Measurements from ENCODE around the gene SARDH.
"Not testable (repeated sequence)": the region's sequence is repeated elsewhere in the genome, so short reads cannot be mapped to it uniquely, and the experiment has no call there.

SARDH gene

GRCh38 chr9:133777068-133777791 is 39.1 kb upstream of the SARDH start:
- no peak for DNase-seq (ENCODE audit: low spot score)

GRCh38 chr9:133775951-133776905 is 38.1 kb upstream of the SARDH start:
- DNase-seq (ENCODE audit: low spot score): no peak

GRCh38 chr9:133775291-133775690 is 37.1 kb upstream of the SARDH start:
- DNase-seq (ENCODE audit: low spot score): no peak

GRCh38 chr9:133774799-133775198 is 36.6 kb upstream of the SARDH start:
- DNase-seq (ENCODE audit: low spot score): no peak

- no peak for DNase-seq (ENCODE audit: low spot score)
Measured at GRCh38 chr9:133773889-133774655, 35.9 kb upstream of the SARDH start.

GRCh38 chr9:133772581-133772980 is 34.4 kb upstream of the SARDH start:
- no peak for DNase-seq (ENCODE audit: low spot score)

GRCh38 chr9:133771486-133772482 is 33.6 kb upstream of the SARDH start:
- DNase-seq (ENCODE audit: low spot score): no peak

GRCh38 chr9:133770076-133770777 is 32.1 kb upstream of the SARDH start:
- DNase-seq (ENCODE audit: low spot score): no peak

- no peak for DNase-seq (ENCODE audit: low spot score)
Measured at GRCh38 chr9:133769511-133770075, 31.4 kb upstream of the SARDH start.

- no peak for DNase-seq (ENCODE audit: low spot score)
Measured at GRCh38 chr9:133768859-133769510, 30.8 kb upstream of the SARDH start.

GRCh38 chr9:133768371-133768858 is 30.3 kb upstream of the SARDH start:
- no peak for DNase-seq (ENCODE audit: low spot score)

- no peak for DNase-seq (ENCODE audit: low spot score)
Measured at GRCh38 chr9:133767625-133768024, 29.5 kb upstream of the SARDH start.

- DNase-seq (ENCODE audit: low spot score): no peak
Measured at GRCh38 chr9:133767008-133767407, 28.9 kb upstream of the SARDH start.

- not testable (repeated sequence) for DNase-seq (ENCODE audit: low spot score)
Measured at GRCh38 chr9:133766234-133766633, 28.1 kb upstream of the SARDH start.

GRCh38 chr9:133763272-133764183 is 25.4 kb upstream of the SARDH start:
- DNase-seq (ENCODE audit: low spot score): no peak

GRCh38 chr9:133762488-133763271 is 24.5 kb upstream of the SARDH start:
- no peak for DNase-seq (ENCODE audit: low spot score)

- no peak for DNase-seq (ENCODE audit: low spot score)
Measured at GRCh38 chr9:133761641-133762248, 23.6 kb upstream of the SARDH start.

Measured in putamen (tissue), 1 donor.